ENCODE data around the gene COIL. TPM values are rescaled to one million over a fixed set of nuclear protein-coding genes. Genes with fewer than 3 reads are reported as not detected.

Gene COIL
- total RNA-seq, 6 donors from 2014 or later = 6.1 to 16.6 (median 9.5) TPM

Other genes with a start within 250 kb of the COIL start
- gene C17orf67, start 127.1 kb downstream of the COIL start, total RNA-seq = 1 to 10 TPM in 4 of 6 donors, under 1 TPM in 2; 0.76 to 4.2 (median 1.6) TPM
- 10 to 100 TPM in 3 of 6 donors, 1 to 10 TPM in 3; 4.3 to 23.8 (median 9.2) TPM for gene DGKE, start 126.9 kb downstream of the COIL start, total RNA-seq
- gene TRIM25, start 47.0 kb downstream of the COIL start, total RNA-seq = 100 to 1,000 TPM in 2 of 6 donors, 10 to 100 TPM in 4; 66.7 to 294 (median 83.0) TPM
- 100 to 1,000 TPM in 5 of 6 donors, 10 to 100 TPM in 1; 96.4 to 172 (median 133) TPM for gene SCPEP1, start 17.1 kb upstream of the COIL start, total RNA-seq
- gene AKAP1, start 124.2 kb upstream of the COIL start, total RNA-seq = 100 to 1,000 TPM in 1 of 6 donors, 10 to 100 TPM in 5; 51.2 to 147 (median 79.4) TPM